Astrocyte (in vitro differentiated cells and primary cell): Measurements from ENCODE around the gene BCL2A1.

Experiments used
- CTCF ChIP-seq: IDR thresholded peaks from 2 replicates; pipeline ENCODE4 v1.5.1; 2011; ENCODE audit warnings: low read depth, mild to moderate bottlenecking, inconsistent platforms, low read length, moderate library complexity; ENCODE audit not compliant: insufficient read depth
- EZH2 ChIP-seq: IDR thresholded peaks from 2 replicates; pipeline ENCODE4 v1.6.1; 2012; ENCODE audit warnings: mild to moderate bottlenecking, low read length, inconsistent platforms; ENCODE audit not compliant: insufficient read depth

GRCh38 chr15:80015156-80015555, 44.2 kb upstream of the BCL2A1 start:
- TF ChIP-seq CTCF (no peak), EZH2 (no peak)
